K562 (cell line): ENCODE results near the gene BCAS4. TPM values are rescaled to one million over a fixed set of nuclear protein-coding genes. Genes with fewer than 3 reads are reported as not detected.

Experiments
- ATAC-seq: fragments of 200-7000 bp; cut with Tn5 transposase; 3 replicates; pipeline ENCODE4 v1.9.1; 2020; ENCODE audit warnings: moderate library complexity
- BruUV-seq: library from RNA; stranded (reverse); fragments of 400-500 nt; replicated peaks from 2 replicates; lab custom pipeline; 2021; lab: Mats Ljungman, UMichigan
- CTCF ChIA-PET: fragments of 300-600 bp; formaldehyde crosslinking; extraction: SDS; loops from one replicate; lab custom pipeline; 2021; ENCODE audit warnings: low intra/inter-chr PET ratio; lab: Yijun Ruan, JAX
- POLR2A ChIA-PET: fragments of 300-600, 350-650 bp; sonication (Branson Sonifier 250); formaldehyde crosslinking; extraction: SDS; loops from one replicate; lab custom pipeline; 2021; ENCODE audit warnings: antibody characterized with exemption, inconsistent platforms; lab: Yijun Ruan, JAX
- DNase-seq, 4 experiments: peaks; one replicate each; pipeline versions ENCODE4 v3.0.0 to v3.0.0-alpha.2; 2011 to 2018; ENCODE audit warnings: low spot score in 3 of 4, mixed read lengths in 3 of 4; ENCODE audit errors: extremely low read depth in 1 of 4
- FAIRE-seq: peaks from 2 replicates; lab custom pipeline; 2011; peaks lifted over from hg19 to GRCh38; lab: Jason Lieb, UNC
- H2AFZ ChIP-seq: 2 replicates; pipeline ENCODE4 v1.6.0; 2011; ENCODE audit warnings: low read depth, low read length, control low read depth, inconsistent platforms
- H3K27ac ChIP-seq: fragments of 200-600 bp; 3 replicates; pipeline ENCODE4 v1.8.0; 2011; ENCODE audit warnings: low read depth, mild to moderate bottlenecking, control low read depth, inconsistent platforms, low read length, moderate library complexity, mixed read lengths; ENCODE audit errors: extremely low read depth
- H3K27me3 ChIP-seq, 2 experiments: fragments of 300-600 bp in 1 of 2; 2 replicates in 1 of 2; 3 replicates in 1 of 2; pipeline versions ENCODE4 v1.6.0 to v1.8.0; 2011; ENCODE audit warnings: inconsistent platforms in 2 of 2, low read length in 2 of 2, mild to moderate bottlenecking in 1 of 2, mixed read lengths in 1 of 2, moderate library complexity in 1 of 2; ENCODE audit not compliant: control insufficient read depth in 2 of 2, insufficient read depth in 2 of 2
- H3K36me3 ChIP-seq: fragments of 300-600 bp; 3 replicates; pipeline ENCODE4 v1.8.0; 2011; ENCODE audit warnings: mild to moderate bottlenecking, low read length, inconsistent platforms; ENCODE audit not compliant: control insufficient read depth, insufficient read depth
- H3K4me1 ChIP-seq, 2 experiments: fragments of 200-600 bp in 1 of 2; replicated peaks in 1 of 2; 2 replicates in 1 of 2; 3 replicates in 1 of 2; pipeline versions ENCODE4 v1.5.1 to v1.8.0; 2011; ENCODE audit warnings: inconsistent platforms in 2 of 2, low read length in 2 of 2, mild to moderate bottlenecking in 1 of 2, mixed read lengths in 1 of 2, moderate library complexity in 1 of 2; ENCODE audit not compliant: control insufficient read depth in 2 of 2, insufficient read depth in 2 of 2
- H3K4me2 ChIP-seq: 2 replicates; pipeline ENCODE4 v1.6.1; 2011; ENCODE audit warnings: low read length, control low read depth, inconsistent platforms, mixed read lengths; ENCODE audit not compliant: insufficient read depth
- H3K4me3 ChIP-seq: fragments of 200-600 bp; sonication (generic), shearing (Covaris generic); 2 replicates; pipeline ENCODE4 v1.5.1; 2016; ENCODE audit warnings: control low read depth, inconsistent platforms
- H3K79me2 ChIP-seq: fragments of 200-600 bp; 3 replicates; pipeline ENCODE4 v1.8.0; 2011; ENCODE audit warnings: low read length, inconsistent platforms; ENCODE audit not compliant: control insufficient read depth, insufficient read depth
- H3K9ac ChIP-seq, 2 experiments: 2 replicates each; pipeline versions ENCODE4 v1.6.0 to v1.6.1; 2011; ENCODE audit warnings: low read depth in 2 of 2, low read length in 2 of 2, control low read depth in 1 of 2, inconsistent platforms in 1 of 2, mild to moderate bottlenecking in 1 of 2, mixed read lengths in 1 of 2; ENCODE audit not compliant: insufficient read depth in 1 of 2
- H3K9me1 ChIP-seq: one replicate; pipeline ENCODE4 v1.6.0; 2011; ENCODE audit warnings: inconsistent platforms, mild to moderate bottlenecking, low read length, moderate library complexity; ENCODE audit not compliant: control insufficient read depth, insufficient read depth
- H3K9me3 ChIP-seq: replicated peaks from 2 replicates; pipeline ENCODE4 v1.5.1; 2011; ENCODE audit warnings: low read depth, low read length, inconsistent platforms; ENCODE audit not compliant: control insufficient read depth, insufficient read depth
- H4K20me1 ChIP-seq: replicated peaks from 2 replicates; pipeline ENCODE4 v1.6.1; 2011; ENCODE audit warnings: low read length, inconsistent platforms, mixed read lengths; ENCODE audit not compliant: control insufficient read depth, insufficient read depth
- CHD4 ChIP-seq: fragments of 200-600 bp; sonication (generic); IDR thresholded peaks from 3 replicates; pipeline ENCODE4 v1.6.1; 2012; ENCODE audit warnings: low read depth, mild to moderate bottlenecking, mixed read lengths, low read length, inconsistent platforms; ENCODE audit not compliant: insufficient read depth, insufficient replicate concordance, poor library complexity, severe bottlenecking
- ZFP36 ChIP-seq: fragments of 150-350 bp; IDR thresholded peaks from 2 replicates; pipeline ENCODE4 v1.6.1; 2018; ENCODE audit warnings: low read length, low read depth; ENCODE audit not compliant: partially characterized antibody
- WGBS: fragments of 100-300 bp; shearing (Covaris generic); methylation state at CpG from one replicate; pipeline ENCODE4 v1.1.6; 2016; ENCODE audit warnings: low coverage, mixed read lengths; ENCODE audit not compliant: insufficient coverage; ENCODE audit errors: missing lambda C conversion rate; 5-methylcytosine and 5-hydroxymethylcytosine counted together
- in situ Hi-C: fragments of 300-500 bp; cut with MboI; formaldehyde crosslinking; loops from 4 replicates; pipeline ENCODE4 v1.15.0; 2018; ENCODE audit warnings: inconsistent platforms, mixed read lengths
- intact Hi-C: fragments of 100-400 bp; cut with micrococcal nuclease; formaldehyde crosslinking; loops from 2 replicates; pipeline ENCODE4 v1.14.2; 2022
- polyA plus RNA-seq, 8 experiments: library from polyadenylated mRNA; depleted of rRNA in 4 of 8; stranded (reverse) in 5 of 8; unstranded in 3 of 8; fragments of >200 nt; fragmentation: Nextera tagmentation in 2 of 8; fragmentation: Illumina TruSeq in 1 of 8; extraction: Ambion mirVana in 2 of 8; extraction: Trizol in 1 of 8; gene quantifications; 2 replicates each; pipeline versions ENCODE4 v1.2.1 to v1.2.3, GENCODE V29; 2011 to 2014; ENCODE audit warnings: inconsistent platforms in 1 of 8, missing spikeins in 1 of 8
- total RNA-seq, 7 experiments: library from RNA; depleted of rRNA in 6 of 7; stranded (reverse); fragments of >200 nt in 6 of 7; fragmentation: Illumina TruSeq in 2 of 7; extraction: Trizol in 2 of 7; gene quantifications; 2 replicates each; pipeline versions ENCODE4 v1.2.1 to v1.2.3, GENCODE V29; 2011 to 2021; ENCODE audit warnings: low replicate concordance in 1 of 7

The BCAS4 gene
- total and polyA plus RNA-seq, 9 of the 15 experiments (the other 6 are each of a cell fraction or from before 2014, with no cell fraction given): 0.15 to 2.3 (median 0.47) TPM

GRCh38 chr20:50843331-50844276, 48.7 kb downstream of the BCAS4 start:
- DNase-seq: no peak
- POLR2A ChIA-PET: interaction anchor here (1.0 kb wide), 1 partner anchor 30 kb away, joined by 3 read pairs; no protein-coding TSS in a partner anchor
- H3K9me3 ChIP-seq: no peaks in the 10 kb centered on the region
- no peak overlapping the region for H3K9ac ChIP-seq
- no peak for FAIRE-seq
- in situ Hi-C loops: no loop called here
- CTCF ChIA-PET: no interaction called here
- TF ChIP-seq ZFP36 (peak; percentile 57), CHD4 (no peak)
- H3K4me1 ChIP-seq: peaks cover 0 to 23% of the 10 kb centered on the region in 2 experiments; a peak in 3 of 5 replicates
- H4K20me1 ChIP-seq: no peaks in the 10 kb centered on the region
- H3K36me3 ChIP-seq: no peaks in the 10 kb centered on the region
- H3K79me2 ChIP-seq: no peaks in the 10 kb centered on the region
- 36% methylated on average over 9 of the region's 9 CpGs for WGBS
- H3K27ac ChIP-seq: no peak overlapping the region
- H3K4me3 ChIP-seq: no peak overlapping the region
- no peaks in the 10 kb centered on the region for H3K9me1 ChIP-seq
- H3K4me2 ChIP-seq: no peak overlapping the region
- no peak overlapping the region for H2AFZ ChIP-seq
- intact Hi-C loops: no loop called here
- no TSS peak for BruUV-seq
- H3K27me3 ChIP-seq: peaks cover 3 to 12% of the 10 kb centered on the region in 2 experiments; a peak in 3 of 5 replicates
- no peak for ATAC-seq
